H9 (cell line): ENCODE results near the gene CYB5A. TPM values are rescaled to one million over a fixed set of nuclear protein-coding genes. Genes with fewer than 3 reads are reported as not detected.

Experiments used
- DNase-seq: peaks from one replicate; pipeline ENCODE4 v3.0.0-alpha.2; 2017
- H2AFZ ChIP-seq: one replicate; pipeline ENCODE4 v1.6.1; 2013; ENCODE audit warnings: mild to moderate bottlenecking, low read length, control low read depth, moderate library complexity
- H2AK5ac ChIP-seq: 2 replicates; pipeline ENCODE4 v1.6.1; 2013; ENCODE audit warnings: low read length, control low read depth, mixed read lengths; ENCODE audit not compliant: insufficient read length
- H2BK120ac ChIP-seq: one replicate; pipeline ENCODE4 v1.6.1; 2013; ENCODE audit warnings: low read depth, mild to moderate bottlenecking, low read length, control low read depth, inconsistent platforms; ENCODE audit not compliant: poor library complexity, severe bottlenecking
- H2BK12ac ChIP-seq: 2 replicates; pipeline ENCODE4 v1.6.1; 2013; ENCODE audit warnings: low read length, control low read depth, mixed read lengths, low read depth; ENCODE audit not compliant: insufficient read length
- H2BK15ac ChIP-seq: 2 replicates; pipeline ENCODE4 v1.6.1; 2013; ENCODE audit warnings: low read depth, low read length, control low read depth
- H2BK20ac ChIP-seq: one replicate; pipeline ENCODE4 v1.6.1; 2013; ENCODE audit warnings: low read depth, mild to moderate bottlenecking, low read length, control low read depth, inconsistent platforms; ENCODE audit not compliant: poor library complexity, severe bottlenecking
- H2BK5ac ChIP-seq: 2 replicates; pipeline ENCODE4 v1.6.1; 2013; ENCODE audit warnings: low read length, control low read depth, mixed read lengths; ENCODE audit not compliant: insufficient read length
- H3K14ac ChIP-seq: 2 replicates; pipeline ENCODE4 v1.6.1; 2013; ENCODE audit warnings: low read length, control low read depth; ENCODE audit not compliant: insufficient read depth
- H3K18ac ChIP-seq: 2 replicates; pipeline ENCODE4 v1.6.1; 2013; ENCODE audit warnings: low read depth, mild to moderate bottlenecking, mixed read lengths, low read length, control low read depth; ENCODE audit not compliant: insufficient read length
- H3K23ac ChIP-seq: 2 replicates; pipeline ENCODE4 v1.6.1; 2013; ENCODE audit warnings: low read length, control low read depth, mixed read lengths, low read depth; ENCODE audit not compliant: insufficient read length
- H3K23me2 ChIP-seq: 2 replicates; pipeline ENCODE4 v1.6.1; 2013; ENCODE audit warnings: low read depth, mild to moderate bottlenecking, mixed read lengths, low read length, control low read depth; ENCODE audit not compliant: insufficient read length, poor library complexity, severe bottlenecking
- H3K27ac ChIP-seq: 2 replicates; pipeline ENCODE4 v1.5.1; 2013; ENCODE audit warnings: low read length, control low read depth, mixed read lengths, low read depth; ENCODE audit not compliant: insufficient read length
- H3K27me3 ChIP-seq: 2 replicates; pipeline ENCODE4 v1.6.1; 2013; ENCODE audit warnings: low read length, control low read depth, inconsistent platforms; ENCODE audit not compliant: insufficient read depth
- H3K4ac ChIP-seq: 2 replicates; pipeline ENCODE4 v1.6.1; 2013; ENCODE audit warnings: low read depth, mild to moderate bottlenecking, control low read depth, inconsistent platforms, low read length, moderate library complexity
- H3K4me1 ChIP-seq: 2 replicates; pipeline ENCODE4 v1.6.1; 2013; ENCODE audit warnings: low read length, control low read depth, inconsistent platforms; ENCODE audit not compliant: insufficient read depth
- H3K4me2 ChIP-seq: 2 replicates; pipeline ENCODE4 v1.6.1; 2013; ENCODE audit warnings: low read length, control low read depth, mixed read lengths; ENCODE audit not compliant: insufficient read length, insufficient read depth
- H3K56ac ChIP-seq: 2 replicates; pipeline ENCODE4 v1.6.1; 2013; ENCODE audit warnings: low read depth, mild to moderate bottlenecking, mixed read lengths, low read length, control low read depth; ENCODE audit not compliant: insufficient read length
- H3K79me1 ChIP-seq: 2 replicates; pipeline ENCODE4 v1.6.1; 2013; ENCODE audit warnings: low read depth, mild to moderate bottlenecking, moderate library complexity, low read length, control low read depth, inconsistent platforms; ENCODE audit not compliant: insufficient read depth, poor library complexity, severe bottlenecking
- H3K79me2 ChIP-seq: 2 replicates; pipeline ENCODE4 v1.6.1; 2013; ENCODE audit warnings: low read length, control low read depth, inconsistent platforms; ENCODE audit not compliant: insufficient read depth
- H3K9ac ChIP-seq: 2 replicates; pipeline ENCODE4 v1.6.1; 2013; ENCODE audit warnings: low read length, control low read depth, mixed read lengths; ENCODE audit not compliant: insufficient read length; ENCODE audit errors: extremely low read depth
- H3K9me3 ChIP-seq: one replicate; pipeline ENCODE4 v1.6.1; 2013; ENCODE audit warnings: low read depth, low read length, inconsistent platforms; ENCODE audit not compliant: control insufficient read depth
- H3T11ph ChIP-seq: one replicate; pipeline ENCODE4 v1.6.1; 2013; ENCODE audit warnings: mild to moderate bottlenecking, low read length, control low read depth, inconsistent platforms
- H4K20me1 ChIP-seq: one replicate; pipeline ENCODE4 v1.6.1; 2013; ENCODE audit not compliant: control insufficient read depth, insufficient read length, insufficient read depth
- H4K5ac ChIP-seq: 2 replicates; pipeline ENCODE4 v1.6.1; 2013; ENCODE audit warnings: low read depth, mild to moderate bottlenecking, mixed read lengths, low read length, control low read depth; ENCODE audit not compliant: insufficient read length
- H4K8ac ChIP-seq: replicated peaks from 2 replicates; pipeline ENCODE4 v1.6.1; 2013; ENCODE audit warnings: low read length, control low read depth, mixed read lengths, low read depth; ENCODE audit not compliant: insufficient read length
- H4K91ac ChIP-seq: 2 replicates; pipeline ENCODE4 v1.6.1; 2013; ENCODE audit warnings: low read depth, mild to moderate bottlenecking, moderate library complexity, mixed read lengths, low read length, control low read depth; ENCODE audit not compliant: insufficient read length
- H3K27ac Mint-ChIP-seq, 3 experiments: 2 replicates in 2 of 3; 3 replicates in 1 of 3; pipeline ENCODE4 v1.8.0; 2020 to 2021; ENCODE audit warnings: mixed read lengths in 3 of 3, mild to moderate bottlenecking in 1 of 3, moderate library complexity in 1 of 3
- H3K27me3 Mint-ChIP-seq: 2 replicates; pipeline ENCODE4 v1.8.0; 2021; ENCODE audit warnings: low read depth, mild to moderate bottlenecking, moderate library complexity, mixed read lengths
- H3K36me3 Mint-ChIP-seq, 3 experiments: 2 replicates in 2 of 3; 3 replicates in 1 of 3; pipeline ENCODE4 v1.8.0; 2020 to 2021; ENCODE audit warnings: low read depth in 3 of 3, mixed read lengths in 3 of 3; ENCODE audit not compliant: insufficient read depth in 1 of 3
- H3K4me1 Mint-ChIP-seq, 2 experiments: 2 replicates each; pipeline ENCODE4 v1.8.0; 2020; ENCODE audit warnings: mixed read lengths in 2 of 2
- H3K4me3 Mint-ChIP-seq, 2 experiments: 2 replicates in 1 of 2; 3 replicates in 1 of 2; pipeline ENCODE4 v1.8.0; 2020 to 2021; ENCODE audit warnings: mild to moderate bottlenecking in 2 of 2, mixed read lengths in 2 of 2, moderate library complexity in 1 of 2
- H3K9me3 Mint-ChIP-seq, 2 experiments: 2 replicates in 1 of 2; 3 replicates in 1 of 2; pipeline ENCODE4 v1.8.0; 2020; ENCODE audit warnings: mild to moderate bottlenecking in 2 of 2, mixed read lengths in 2 of 2, moderate library complexity in 1 of 2
- CTCF ChIP-seq: fragments of 200-600 bp; sonication (generic); conservative IDR thresholded peaks from 3 replicates; pipeline ENCODE4 v1.8.0; 2021; ENCODE audit warnings: antibody characterized with exemption, mild to moderate bottlenecking
- WGBS: extraction: QIAGEN DNeasy Blood & Tissue Kit; methylation state at CpG from one replicate; pipeline ENCODE4 v1.1.7; 2013; ENCODE audit warnings: missing lambda C conversion rate, low lambda C conversion rate, mixed read lengths; ENCODE audit not compliant: insufficient read length; ENCODE audit errors: extremely low coverage; 5-methylcytosine and 5-hydroxymethylcytosine counted together
- total RNA-seq: library from RNA; stranded (reverse); gene quantifications from 2 replicates; pipeline ENCODE4 v1.2.1, GENCODE V29; 2021

CYB5A gene
- total RNA-seq, 1 experiment from 2014 or later: 93.2 TPM

- H3K56ac ChIP-seq: no peak overlapping the region
- no peak for DNase-seq
- no peaks in the 10 kb centered on the region for H3K9me3 ChIP-seq
- no peak overlapping the region for H3K4me3 Mint-ChIP-seq
- peaks cover 35% of the 10 kb centered on the region for H3K4me1 ChIP-seq
- no peaks in the 10 kb centered on the region for H3K27me3 Mint-ChIP-seq
- H3K4me2 ChIP-seq: no peak overlapping the region
- H3K4ac ChIP-seq: no peak overlapping the region
- H3K27ac Mint-ChIP-seq: 0 out of 7 replicates have a peak overlapping the region, but pooled peaks of 1 of the 3 experiments have one; percentile 72
- H3K27ac ChIP-seq: no peak overlapping the region
- no peak overlapping the region for H4K8ac ChIP-seq
- H3K27me3 ChIP-seq: no peaks in the 10 kb centered on the region
- no peaks in the 10 kb centered on the region for H4K20me1 ChIP-seq
- no peak overlapping the region for H2BK120ac ChIP-seq
- no peak overlapping the region for H2AK5ac ChIP-seq
- peaks cover 63 to 64% of the 10 kb centered on the region in 2 experiments for H3K4me1 Mint-ChIP-seq
- no peak overlapping the region for H3K18ac ChIP-seq
- no peak overlapping the region for H2BK20ac ChIP-seq
- peaks cover 14% of the 10 kb centered on the region; the same call in 1 of the 2 replicates for H3K79me2 ChIP-seq
- no peak overlapping the region for H3K9ac ChIP-seq
- H2BK15ac ChIP-seq: no peak overlapping the region
- no peak overlapping the region for H2BK12ac ChIP-seq
- TF ChIP-seq CTCF: no peak
- H3K23ac ChIP-seq: no peak overlapping the region
- H2AFZ ChIP-seq: no peak overlapping the region
- WGBS: 100% methylated on average over 1 of the region's 2 CpGs
- H3K9me3 Mint-ChIP-seq: no peaks in the 10 kb centered on the region
- no peak overlapping the region for H4K91ac ChIP-seq
- no peak overlapping the region for H2BK5ac ChIP-seq
- H3K14ac ChIP-seq: no peak overlapping the region
- 0 out of 7 replicates have a peak, but pooled peaks cover 0 to 2% (median 0%) of the 10 kb centered on the region in 3 experiments for H3K36me3 Mint-ChIP-seq
- H3K79me1 ChIP-seq: no peaks in the 10 kb centered on the region
- H4K5ac ChIP-seq: no peak overlapping the region
- no peak overlapping the region for H3T11ph ChIP-seq
- H3K23me2 ChIP-seq: peaks cover 2% of the 10 kb centered on the region
Observed at GRCh38 chr18:74286856-74287255, 4.9 kb downstream of the CYB5A start.
